ENCODE measurements around the gene LVRN. TPM values are rescaled to one million over a fixed set of nuclear protein-coding genes. Genes with fewer than 3 reads are reported as not detected.

Gene LVRN
- total and polyA plus RNA-seq, 2 donors (not counting 3 experiments of a cell fraction or from before 2014, with no cell fraction given) = 0.11 to 0.38 TPM

- Histone ChIP-seq H3K27me3 (ENCODE audit: control insufficient read depth in 2 of 2, insufficient read depth in 2 of 2, low read length in 2 of 2) (no peaks in the 10 kb centered on the region), H3K36me3 (ENCODE audit: control insufficient read depth in 2 of 2, extremely low read depth in 1 of 2, insufficient read depth in 2 of 2, low read length in 2 of 2) (no peaks in the 10 kb centered on the region), H3K4me1 (ENCODE audit: control insufficient read depth, extremely low read depth, insufficient read depth, low read length) (peaks cover 2% of the 10 kb centered on the region), H3K9me1 (replicated peaks; ENCODE audit: control insufficient read depth, extremely low read depth, insufficient read depth, low read length) (no peaks in the 10 kb centered on the region), H3K9me3 (replicated peaks; ENCODE audit: control insufficient read depth, insufficient read depth, low read length) (no peaks in the 10 kb centered on the region), H3K27ac (ENCODE audit: insufficient read depth, low read depth, low read length) (no peak overlapping the region), H3K9ac (replicated peaks; ENCODE audit: extremely low read depth, insufficient read depth, low read length) (no peak overlapping the region), H3K79me2 (ENCODE audit: control insufficient read depth, insufficient read depth, low read length) (no peaks in the 10 kb centered on the region), H3K4me2 (ENCODE audit: insufficient read depth, low read length) (no peak overlapping the region), H4K20me1 (replicated peaks; ENCODE audit: control insufficient read depth, extremely low read depth, insufficient read depth, low read length) (no peaks in the 10 kb centered on the region), H3K4me3 (replicated peaks in 1 of 3; ENCODE audit: insufficient read depth in 1 of 3, low read depth in 1 of 3, low read length in 3 of 3) (no peak overlapping the region), H2AFZ (ENCODE audit: low read depth, low read length) (no peak overlapping the region)
- intact Hi-C loops (cut with micrococcal nuclease) (loop anchor here (1.0 kb wide), 2 partner anchors 149 to 403 kb away; no protein-coding TSS in a partner anchor), dilution Hi-C loops (cut with MboI; ENCODE audit: extremely low pct_ligation_motif_present, low sequenced_read_pairs) (no loop called here)
- no TSS peak for BruUV-seq (replicated peaks)
- FAIRE-seq (no peak), DNase-seq (ENCODE audit: low read depth, low spot score) (peak; percentile 38)
- ChIA-PET POLR2A (no interaction called here), CTCF (interaction anchor here (1.4 kb wide), 1 partner anchor 194 kb away, joined by 6 read pairs; no protein-coding TSS in a partner anchor)
- TF ChIP-seq JUN (IDR thresholded peaks at IDR 0.05; ENCODE audit: borderline replicate concordance, insufficient read depth, insufficient read length, low read depth) = no peak
- TF ChIP-seq EZH2 (IDR thresholded peaks at IDR 0.05; ENCODE audit: borderline replicate concordance, low read depth, low read length, severe bottlenecking) = no peak
- peak; percentile 10 for TF ChIP-seq FOS (IDR thresholded peaks at IDR 0.05; ENCODE audit: borderline replicate concordance, insufficient read depth, low read length)
- no peak for TF ChIP-seq POLR2A (IDR thresholded peaks at IDR 0.05; ENCODE audit: low read depth, low read length)
- no peak for TF ChIP-seq MYC (IDR thresholded peaks at IDR 0.05; ENCODE audit: low read depth, low read length)
Measured at GRCh38 chr5:116037236-116037822, 75.1 kb downstream of the LVRN start.

GRCh38 chr5:116038817-116039216 is 76.5 kb downstream of the LVRN start:
- Histone ChIP-seq H3K4me3 (replicated peaks in 1 of 3; ENCODE audit: insufficient read depth in 1 of 3, low read depth in 1 of 3, low read length in 3 of 3) (no peak overlapping the region), H3K79me2 (ENCODE audit: control insufficient read depth, insufficient read depth, low read length) (no peaks in the 10 kb centered on the region), H3K4me1 (ENCODE audit: control insufficient read depth, extremely low read depth, insufficient read depth, low read length) (no peaks in the 10 kb centered on the region), H3K9me1 (replicated peaks; ENCODE audit: control insufficient read depth, extremely low read depth, insufficient read depth, low read length) (no peaks in the 10 kb centered on the region), H3K27me3 (ENCODE audit: control insufficient read depth in 2 of 2, insufficient read depth in 2 of 2, low read length in 2 of 2) (no peaks in the 10 kb centered on the region), H4K20me1 (replicated peaks; ENCODE audit: control insufficient read depth, extremely low read depth, insufficient read depth, low read length) (no peaks in the 10 kb centered on the region), H3K27ac (ENCODE audit: insufficient read depth, low read depth, low read length) (no peak overlapping the region), H3K4me2 (ENCODE audit: insufficient read depth, low read length) (no peak overlapping the region), H3K36me3 (ENCODE audit: control insufficient read depth in 2 of 2, extremely low read depth in 1 of 2, insufficient read depth in 2 of 2, low read length in 2 of 2) (no peaks in the 10 kb centered on the region), H2AFZ (ENCODE audit: low read depth, low read length) (no peak overlapping the region), H3K9me3 (replicated peaks; ENCODE audit: control insufficient read depth, insufficient read depth, low read length) (no peaks in the 10 kb centered on the region), H3K9ac (replicated peaks; ENCODE audit: extremely low read depth, insufficient read depth, low read length) (no peak overlapping the region)
- no TSS peak for BruUV-seq (replicated peaks)
- dilution Hi-C loops (cut with MboI; ENCODE audit: extremely low pct_ligation_motif_present, low sequenced_read_pairs) (no loop called here), intact Hi-C loops (cut with micrococcal nuclease) (no loop called here)
- DNase-seq (ENCODE audit: low read depth, low spot score) (no peak), FAIRE-seq (no peak)
- ChIA-PET POLR2A (no interaction called here), CTCF (interaction anchor here (0.8 to 1.9 kb wide), 5 partner anchors 13 to 404 kb away, joined by 3 to 8 read pairs (median 4); no protein-coding TSS in a partner anchor)
- no peak for TF ChIP-seq MAX (IDR thresholded peaks at IDR 0.05; ENCODE audit: insufficient read depth, insufficient read length)
- TF ChIP-seq EZH2 (IDR thresholded peaks at IDR 0.05; ENCODE audit: borderline replicate concordance, low read depth, low read length, severe bottlenecking) = no peak
- TF ChIP-seq POLR2A (IDR thresholded peaks at IDR 0.05; ENCODE audit: low read depth, low read length) = no peak
- TF ChIP-seq FOS (IDR thresholded peaks at IDR 0.05; ENCODE audit: borderline replicate concordance, insufficient read depth, low read length) = no peak
